ENCODE measurements around the gene SNX11.

Gene SNX11

DNA sequence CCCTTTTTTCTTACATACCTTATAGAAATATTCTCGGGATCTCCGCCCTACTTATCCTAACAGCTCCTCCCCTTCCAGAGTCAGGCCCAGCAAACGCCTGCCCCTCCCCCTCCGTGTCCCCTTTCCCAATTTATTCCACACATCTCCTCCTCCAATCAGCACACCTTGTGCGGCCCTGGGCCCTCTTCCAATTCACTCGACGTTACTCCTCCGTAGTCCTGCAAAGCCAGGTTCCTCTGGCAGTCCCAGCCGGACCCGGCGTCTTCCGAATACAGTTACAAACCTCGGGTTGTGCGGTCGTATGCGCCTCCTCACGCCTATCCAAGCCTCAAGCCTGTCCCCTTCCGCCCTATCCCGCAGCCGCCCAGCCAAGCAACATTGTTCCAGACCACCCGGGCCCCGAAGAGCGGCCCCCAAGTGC lies 7.0 kb upstream of the SNX11 start:
- no peak for DNase-seq (ENCODE audit: low read depth)
- H3K4me3 ChIP-seq (ENCODE audit: low read depth, low read length), result peak overlapping the region; percentile 95
- TF ChIP-seq, protein P1, sequence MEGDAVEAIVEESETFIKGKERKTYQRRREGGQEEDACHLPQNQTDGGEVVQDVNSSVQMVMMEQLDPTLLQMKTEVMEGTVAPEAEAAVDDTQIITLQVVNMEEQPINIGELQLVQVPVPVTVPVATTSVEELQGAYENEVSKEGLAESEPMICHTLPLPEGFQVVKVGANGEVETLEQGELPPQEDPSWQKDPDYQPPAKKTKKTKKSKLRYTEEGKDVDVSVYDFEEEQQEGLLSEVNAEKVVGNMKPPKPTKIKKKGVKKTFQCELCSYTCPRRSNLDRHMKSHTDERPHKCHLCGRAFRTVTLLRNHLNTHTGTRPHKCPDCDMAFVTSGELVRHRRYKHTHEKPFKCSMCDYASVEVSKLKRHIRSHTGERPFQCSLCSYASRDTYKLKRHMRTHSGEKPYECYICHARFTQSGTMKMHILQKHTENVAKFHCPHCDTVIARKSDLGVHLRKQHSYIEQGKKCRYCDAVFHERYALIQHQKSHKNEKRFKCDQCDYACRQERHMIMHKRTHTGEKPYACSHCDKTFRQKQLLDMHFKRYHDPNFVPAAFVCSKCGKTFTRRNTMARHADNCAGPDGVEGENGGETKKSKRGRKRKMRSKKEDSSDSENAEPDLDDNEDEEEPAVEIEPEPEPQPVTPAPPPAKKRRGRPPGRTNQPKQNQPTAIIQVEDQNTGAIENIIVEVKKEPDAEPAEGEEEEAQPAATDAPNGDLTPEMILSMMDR (IDR thresholded peaks at IDR 0.05; ENCODE audit: low read depth, low read length, missing control alignments), result no peak

DNA sequence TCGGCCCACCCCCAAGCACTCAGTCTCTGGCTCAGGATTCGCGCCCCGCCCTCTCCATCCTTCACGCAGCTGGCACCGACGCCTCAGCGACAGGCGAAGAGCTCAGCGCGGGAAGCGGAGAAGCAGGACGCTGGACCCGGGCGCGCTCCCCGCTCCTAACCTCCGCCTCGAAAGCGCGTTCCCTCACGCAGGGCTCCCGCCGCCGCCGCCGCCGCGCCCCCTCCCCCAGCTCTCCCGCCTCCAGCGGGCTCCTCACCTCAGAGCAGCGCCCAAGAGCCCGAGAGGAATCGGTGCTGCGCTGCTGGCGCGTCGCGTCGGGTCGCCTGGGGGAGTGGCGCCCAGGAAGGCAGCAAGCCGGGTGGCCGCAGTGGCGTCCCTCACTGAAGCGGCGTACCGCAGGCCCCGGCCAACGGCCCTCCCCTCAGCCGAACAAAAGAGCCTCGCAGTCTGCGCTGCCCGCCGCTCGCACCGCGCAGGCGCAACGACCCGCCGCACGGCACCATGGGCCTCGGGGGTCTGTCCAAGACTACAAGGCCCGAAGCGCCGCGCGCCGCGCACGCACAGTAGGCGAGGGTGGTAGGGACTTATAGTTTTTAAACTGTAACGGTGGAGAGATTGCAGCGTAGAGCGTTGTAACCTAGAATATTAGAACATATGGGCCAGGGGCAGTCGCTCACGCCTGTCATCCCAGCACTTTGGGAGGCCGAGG lies 6.4 kb upstream of the SNX11 start, which contains the start of gene CBX1:
Gene CBX1 (minus strand): TSS at position 467 of the 709 bp plus-strand sequence. CDS start 24,474 bp downstream, outside the sequence.
- TF ChIP-seq, protein P1 (IDR thresholded peaks at IDR 0.05; ENCODE audit: low read depth, low read length, missing control alignments), result no peak
- peak; percentile 90 for DNase-seq (ENCODE audit: low read depth)
- peak within 1 kb of the TSS; percentile 95 for H3K4me3 ChIP-seq (ENCODE audit: low read depth, low read length)

DNA sequence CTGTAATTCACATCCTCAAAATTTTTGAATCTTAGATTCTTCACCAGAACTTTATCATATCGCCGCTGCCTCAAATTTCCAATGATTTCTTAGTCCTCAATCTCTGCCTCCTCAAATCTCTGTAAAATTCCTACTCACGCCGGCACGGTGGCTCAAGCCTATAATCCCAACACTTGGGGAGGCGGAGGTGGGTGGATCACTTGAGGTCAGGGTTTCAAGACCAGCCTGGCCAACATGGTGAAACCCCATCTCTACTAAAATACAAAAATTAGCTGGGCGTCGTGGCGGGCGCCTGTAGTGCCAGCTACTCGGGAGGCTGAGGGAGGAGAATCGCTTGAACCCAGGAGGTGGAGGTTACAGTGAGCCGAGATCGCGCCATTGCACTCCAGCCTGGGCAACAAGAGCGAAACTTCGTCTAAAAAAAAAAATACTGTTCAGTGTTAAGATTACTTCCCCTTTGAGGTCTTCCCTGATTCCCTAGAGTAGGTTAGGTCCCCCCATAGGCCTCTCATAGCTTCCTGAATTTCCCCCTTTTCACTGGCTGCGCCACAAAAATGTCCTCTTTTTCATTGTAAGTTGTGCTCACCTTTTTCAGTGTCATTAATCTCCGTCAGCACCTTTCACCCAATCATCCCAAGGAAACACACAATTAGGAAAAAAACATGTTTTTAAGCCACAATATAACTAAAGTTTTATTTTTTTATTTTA lies 5.4 kb upstream of the SNX11 start:
- peak overlapping the region; percentile 95; the same call in 1 of the 2 replicates for H3K4me3 ChIP-seq (ENCODE audit: low read depth, low read length)
- no peak for DNase-seq (ENCODE audit: low read depth)
- TF ChIP-seq, protein P1 (IDR thresholded peaks at IDR 0.05; ENCODE audit: low read depth, low read length, missing control alignments), result no peak

DNA sequence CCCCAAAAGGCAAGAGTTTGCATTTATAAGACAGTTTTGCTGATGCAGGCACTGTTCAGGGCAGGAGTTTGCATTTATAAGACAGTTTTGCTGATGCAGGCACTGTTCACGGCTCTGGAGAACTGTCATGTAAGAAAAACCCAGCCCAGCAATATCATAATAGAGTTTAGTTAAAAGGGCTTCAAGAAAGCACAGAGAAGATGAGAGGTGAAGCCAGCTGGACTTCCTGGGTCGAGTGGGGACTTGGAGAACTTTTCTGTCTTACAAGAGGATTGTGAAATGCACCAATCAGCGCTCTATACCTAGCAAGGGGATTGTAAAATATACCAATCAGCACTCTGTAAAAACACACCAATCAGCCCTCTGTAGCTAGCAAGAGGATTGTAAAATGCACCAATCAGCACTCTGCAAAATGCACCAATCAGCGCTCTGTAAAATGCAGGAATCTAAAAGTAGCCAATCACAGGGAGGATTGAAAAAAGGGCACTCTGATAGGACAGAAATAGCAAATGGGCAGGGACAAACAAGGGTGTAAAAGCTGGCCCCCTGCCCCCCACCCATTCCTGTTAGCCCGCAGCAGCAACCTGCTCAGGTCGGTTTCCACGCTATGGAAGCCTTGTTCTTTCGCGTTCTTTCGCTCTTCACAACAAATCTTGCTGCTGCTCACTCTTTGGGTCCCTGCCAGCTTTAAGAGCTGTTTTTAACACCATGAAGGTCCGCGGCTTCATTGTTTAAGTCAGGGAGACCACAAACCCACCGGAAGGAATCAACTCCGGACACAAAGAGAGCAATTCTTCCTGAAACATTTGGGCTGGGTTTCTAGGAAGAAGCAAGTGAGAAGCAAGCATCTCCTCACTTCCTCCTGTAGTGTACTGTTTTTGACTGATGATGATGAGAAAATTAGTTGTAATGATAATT lies 4.5 kb upstream of the SNX11 start:
- TF ChIP-seq, protein P1 (IDR thresholded peaks at IDR 0.05; ENCODE audit: low read depth, low read length, missing control alignments), result no peak
- no peak for DNase-seq (ENCODE audit: low read depth)
- no peak overlapping the region for H3K4me3 ChIP-seq (ENCODE audit: low read depth, low read length)

DNA sequence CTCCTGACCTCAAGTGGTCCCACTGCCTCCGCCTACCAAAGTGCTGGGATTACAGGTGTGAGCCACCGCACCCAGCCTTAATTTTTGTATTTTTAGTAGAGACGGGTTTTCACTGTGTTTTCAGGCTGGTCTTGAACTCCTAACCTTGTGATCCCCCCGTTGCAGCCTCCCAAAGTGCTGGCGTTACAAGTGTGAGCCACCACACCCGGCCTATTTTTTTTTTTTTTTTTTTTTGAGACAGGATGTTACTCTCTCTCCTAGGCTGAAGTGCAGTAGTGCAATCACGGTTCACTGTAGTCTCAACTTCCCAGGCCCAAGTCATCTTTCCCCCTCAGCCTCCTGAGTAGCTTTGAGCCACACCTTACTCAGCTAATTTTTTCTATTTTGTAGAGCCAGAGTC lies 3.1 kb upstream of the SNX11 start:
- no peak for DNase-seq (ENCODE audit: low read depth)
- TF ChIP-seq, protein P1 (IDR thresholded peaks at IDR 0.05; ENCODE audit: low read depth, low read length, missing control alignments), result no peak

DNA sequence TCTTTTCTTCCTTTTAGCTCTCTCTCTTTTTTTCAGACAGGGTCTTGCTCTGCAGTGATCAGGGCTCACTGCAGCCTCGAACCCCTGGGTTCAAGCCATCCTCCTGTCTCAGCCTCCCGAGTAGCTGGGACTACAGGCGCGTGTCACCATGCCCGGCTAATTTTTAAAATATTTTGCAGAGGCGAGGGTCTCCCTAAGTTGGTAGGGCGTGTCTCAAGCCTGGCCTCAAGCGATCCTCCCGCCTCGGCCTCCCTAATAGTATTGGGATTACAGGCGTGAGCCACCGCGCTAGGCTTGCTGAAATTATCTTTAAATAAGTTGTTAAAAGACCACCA lies 797 bp upstream of the SNX11 start:
- TF ChIP-seq, protein P1 (IDR thresholded peaks at IDR 0.05; ENCODE audit: low read depth, low read length, missing control alignments), result no peak
- no peak for DNase-seq (ENCODE audit: low read depth)
- peak overlapping the region; percentile 86 for H3K4me3 ChIP-seq (ENCODE audit: low read depth, low read length)

More for the DNA sequence above, 3.1 kb upstream of the SNX11 start:
- H3K4me3 ChIP-seq (ENCODE audit: low read depth, low read length), result no peak overlapping the region
